Activated CD4-positive, alpha-beta T cell treated with anti-CD3 and anti-CD28 coated beads for 36 hours (primary cell): ENCODE data around the gene RPL3. TPM values are rescaled to one million over a fixed set of nuclear protein-coding genes. Genes with fewer than 3 reads are reported as not detected.
A peak's percentile ranks its signal among the peaks of the same experiment; 100 is the strongest.

Experiments used
- ATAC-seq: fragments of 200-7000 bp; cut with Tn5 transposase; one replicate; pipeline ENCODE4 v1.10.0; 2021; ENCODE audit warnings: mild to moderate bottlenecking, moderate library complexity
- CTCF ChIA-PET: fragments of 350-600 bp; sonication (Branson Sonifier 250); formaldehyde crosslinking; loops from one replicate; lab custom pipeline; 2021; ENCODE audit warnings: antibody characterized with exemption; lab: Charles Lee
- POLR2A ChIA-PET: fragments of 350-600 bp; sonication (Branson Sonifier 250); formaldehyde crosslinking; loops from one replicate; lab custom pipeline; 2021; ENCODE audit warnings: antibody characterized with exemption, inconsistent platforms; lab: Charles Lee
- DNase-seq: peaks from one replicate; pipeline ENCODE4 v3.0.0-alpha.2; 2020
- H3K27ac Mint-ChIP-seq: one replicate; pipeline ENCODE4 v1.8.0; 2021; ENCODE audit warnings: mixed read lengths
- H3K27me3 Mint-ChIP-seq: one replicate; pipeline ENCODE4 v1.8.0; 2021; ENCODE audit warnings: mixed read lengths
- H3K36me3 Mint-ChIP-seq: one replicate; pipeline ENCODE4 v1.8.0; 2021; ENCODE audit warnings: low read depth, mixed read lengths
- H3K4me1 Mint-ChIP-seq: one replicate; pipeline ENCODE4 v1.8.0; 2021; ENCODE audit warnings: mixed read lengths
- H3K4me3 Mint-ChIP-seq: one replicate; pipeline ENCODE4 v1.8.0; 2021; ENCODE audit warnings: mild to moderate bottlenecking, moderate library complexity, mixed read lengths
- H3K9me3 Mint-ChIP-seq: one replicate; pipeline ENCODE4 v1.8.0; 2021; ENCODE audit warnings: low read depth, mixed read lengths
- intact Hi-C, 2 experiments: fragments of 100-400 bp; cut with DNase I in 1 of 2; cut with micrococcal nuclease in 1 of 2; formaldehyde crosslinking; loops; one replicate each; pipeline versions ENCODE4 v1.14.2 to v1.15.1; 2022 to 2024; cut with DNase I, micrococcal nuclease
- total RNA-seq, 2 experiments: library from RNA; stranded (reverse); gene quantifications; one replicate each; pipeline ENCODE4 v1.2.3, GENCODE V29; 2021

RPL3 gene
- total RNA-seq, 2 experiments from 2014 or later = 2,519 to 3,155 TPM

- CTCF ChIA-PET = interaction anchor here (0.6 kb wide), 1 partner anchor 15 kb away, joined by 3 read pairs; no protein-coding TSS in a partner anchor
- DNase-seq (no peak), ATAC-seq (no peak)
- POLR2A ChIA-PET = no interaction called here
- H3K4me3 Mint-ChIP-seq = no peak overlapping the region
- intact Hi-C loops = no loop called here
- H3K27ac Mint-ChIP-seq = no peak overlapping the region
- peaks cover 3% of the 10 kb centered on the region for H3K4me1 Mint-ChIP-seq
- H3K27me3 Mint-ChIP-seq = peaks cover 4% of the 10 kb centered on the region
- H3K9me3 Mint-ChIP-seq = no peaks in the 10 kb centered on the region
- H3K36me3 Mint-ChIP-seq = no peaks in the 10 kb centered on the region
Measured at GRCh38 chr22:39289975-39290720, 29.3 kb downstream of the RPL3 start.

GRCh38 chr22:39289533-39289932 lies 29.9 kb downstream of the RPL3 start:
- Mint-ChIP-seq H3K4me3 (no peak overlapping the region), H3K36me3 (no peaks in the 10 kb centered on the region), H3K27me3 (peaks cover 4% of the 10 kb centered on the region), H3K27ac (no peak overlapping the region), H3K9me3 (no peaks in the 10 kb centered on the region), H3K4me1 (peaks cover 3% of the 10 kb centered on the region)
- intact Hi-C loops = no loop called here
- DNase-seq = no peak
- no peak for ATAC-seq
- ChIA-PET POLR2A (no interaction called here), CTCF (interaction anchor here (0.6 kb wide), 1 partner anchor 14 kb away, joined by 3 read pairs; no protein-coding TSS in a partner anchor)

DNA sequence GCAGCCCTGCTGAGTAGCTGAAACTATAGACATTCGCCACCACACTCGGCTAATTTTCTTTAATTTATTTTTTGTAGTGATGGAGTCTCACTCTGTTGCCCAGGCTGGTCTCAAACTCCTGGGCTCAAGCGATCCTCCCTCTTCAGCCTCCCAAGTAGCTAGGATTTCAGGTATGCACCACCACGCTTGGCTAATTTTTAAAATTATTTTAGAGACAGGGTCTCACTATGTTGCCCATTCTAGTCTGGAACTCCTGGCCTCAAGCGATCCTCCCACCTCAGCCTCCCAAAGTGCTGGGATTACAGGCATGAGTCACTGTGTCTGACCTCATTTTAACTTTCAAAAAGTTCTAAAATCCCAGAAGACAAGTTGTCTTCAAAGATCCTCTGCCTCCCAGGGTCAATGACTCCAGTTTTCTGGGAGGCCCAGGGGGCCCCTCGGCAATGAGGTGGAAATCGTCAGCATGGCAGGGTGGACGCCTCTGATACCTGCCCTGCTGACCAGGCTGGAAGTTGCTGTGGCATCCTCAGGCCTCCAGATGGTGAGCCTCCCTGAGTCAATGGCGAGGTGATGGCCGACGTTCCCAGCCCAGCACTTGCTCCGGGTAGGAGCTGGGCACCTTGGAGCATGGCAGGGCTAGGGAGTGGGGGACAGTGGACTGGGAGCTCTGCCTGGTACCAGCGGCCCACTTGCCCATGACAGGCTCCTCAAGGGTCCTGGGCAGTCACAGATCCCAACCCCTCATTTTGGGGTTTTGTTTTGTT lies 31.1 kb downstream of the RPL3 start:
- H3K27ac Mint-ChIP-seq = no peak overlapping the region
- peaks cover 3% of the 10 kb centered on the region for H3K4me1 Mint-ChIP-seq
- H3K4me3 Mint-ChIP-seq = no peak overlapping the region
- ChIA-PET CTCF (interaction anchor here (1.6 kb wide), 1 partner anchor 98 kb away, joined by 4 read pairs; no protein-coding TSS in a partner anchor), POLR2A (interaction anchor here (0.6 kb wide), 1 partner anchor 150 kb away, joined by 5 read pairs; no protein-coding TSS in a partner anchor)
- H3K9me3 Mint-ChIP-seq = no peaks in the 10 kb centered on the region
- H3K36me3 Mint-ChIP-seq = no peaks in the 10 kb centered on the region
- no peak for ATAC-seq
- peaks cover 4% of the 10 kb centered on the region for H3K27me3 Mint-ChIP-seq
- intact Hi-C loops = no loop called here
- no peak for DNase-seq

DNA sequence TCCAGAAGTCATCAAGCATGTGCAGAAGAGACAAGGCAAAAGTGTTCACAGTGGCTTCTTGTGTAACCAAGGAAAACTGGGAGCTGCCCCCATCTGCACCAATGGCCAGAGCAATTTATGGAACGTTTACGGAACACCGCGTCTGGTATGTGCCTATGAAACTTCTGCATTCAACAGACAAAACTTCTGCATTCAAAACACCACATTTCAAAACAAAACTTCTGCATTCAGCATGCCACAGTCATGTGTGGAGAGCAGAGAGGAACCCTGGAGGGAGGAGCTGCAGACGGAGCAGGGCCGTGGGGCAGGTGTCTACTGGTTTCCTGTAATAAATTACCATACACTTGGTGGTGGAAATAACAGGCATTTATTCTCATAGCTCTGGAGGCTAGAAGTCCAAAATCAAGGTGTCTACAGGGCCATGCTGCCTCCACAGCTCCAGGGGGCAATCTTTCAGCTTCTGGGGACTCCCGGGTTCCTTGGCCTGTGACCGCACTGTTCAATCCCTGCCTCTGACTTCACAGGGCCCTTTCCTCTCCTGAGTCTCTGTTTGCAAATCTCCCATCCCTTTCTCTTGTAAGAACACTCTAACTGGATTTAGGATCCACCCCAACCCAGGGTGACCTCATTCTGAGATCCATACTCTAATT lies 32.2 kb downstream of the RPL3 start:
- no peaks in the 10 kb centered on the region for H3K36me3 Mint-ChIP-seq
- CTCF ChIA-PET = interaction anchor here (0.6 to 1.6 kb wide), 4 partner anchors 34 to 116 kb away, joined by 3 to 4 read pairs (median 4); no protein-coding TSS in a partner anchor

GRCh38 chr22:39284983-39285382 lies 34.4 kb downstream of the RPL3 start:
- ATAC-seq = no peak
- DNase-seq = no peak
- ChIA-PET POLR2A (no interaction called here), CTCF (no interaction called here)
- Mint-ChIP-seq H3K27me3 (peaks cover 4% of the 10 kb centered on the region), H3K27ac (no peak overlapping the region), H3K36me3 (no peaks in the 10 kb centered on the region), H3K9me3 (no peaks in the 10 kb centered on the region), H3K4me1 (peaks cover 3% of the 10 kb centered on the region), H3K4me3 (no peak overlapping the region)
- intact Hi-C loops = no loop called here

More for the DNA sequence above, 32.2 kb downstream of the RPL3 start:
- no peak for DNase-seq
- intact Hi-C loops = no loop called here
- H3K27me3 Mint-ChIP-seq = peaks cover 4% of the 10 kb centered on the region
- H3K4me3 Mint-ChIP-seq = no peak overlapping the region
- peaks cover 3% of the 10 kb centered on the region for H3K4me1 Mint-ChIP-seq
- no peak overlapping the region for H3K27ac Mint-ChIP-seq
- peak; percentile 30 for ATAC-seq
- POLR2A ChIA-PET = interaction anchor here (0.6 kb wide), 1 partner anchor 32 kb away, joined by 3 read pairs; the partner anchor contains the start of gene RPL3
- H3K9me3 Mint-ChIP-seq = no peaks in the 10 kb centered on the region

- intact Hi-C loops = no loop called here
- DNase-seq = no peak
- peaks cover 4% of the 10 kb centered on the region for H3K27me3 Mint-ChIP-seq
- ChIA-PET CTCF (no interaction called here), POLR2A (interaction anchor here (0.5 kb wide), 1 partner anchor 707 kb away, joined by 3 read pairs; no protein-coding TSS in a partner anchor)
- no peaks in the 10 kb centered on the region for H3K36me3 Mint-ChIP-seq
- H3K4me1 Mint-ChIP-seq = peaks cover 3% of the 10 kb centered on the region
- no peak for ATAC-seq
- H3K4me3 Mint-ChIP-seq = no peak overlapping the region
- no peak overlapping the region for H3K27ac Mint-ChIP-seq
- no peaks in the 10 kb centered on the region for H3K9me3 Mint-ChIP-seq
Measured at GRCh38 chr22:39284142-39284980, 35.1 kb downstream of the RPL3 start.

GRCh38 chr22:39283322-39284141 lies 35.9 kb downstream of the RPL3 start:
- Mint-ChIP-seq H3K36me3 (no peaks in the 10 kb centered on the region), H3K4me3 (no peak overlapping the region), H3K27ac (no peak overlapping the region), H3K9me3 (no peaks in the 10 kb centered on the region), H3K27me3 (peaks cover 4% of the 10 kb centered on the region), H3K4me1 (peaks cover 3% of the 10 kb centered on the region)
- ChIA-PET CTCF (interaction anchor here (0.9 kb wide), 1 partner anchor 14 kb away, joined by 3 read pairs; no protein-coding TSS in a partner anchor), POLR2A (interaction anchor here (0.5 kb wide), 1 partner anchor 708 kb away, joined by 3 read pairs; no protein-coding TSS in a partner anchor)
- DNase-seq (no peak), ATAC-seq (no peak)
- intact Hi-C loops = no loop called here

DNA sequence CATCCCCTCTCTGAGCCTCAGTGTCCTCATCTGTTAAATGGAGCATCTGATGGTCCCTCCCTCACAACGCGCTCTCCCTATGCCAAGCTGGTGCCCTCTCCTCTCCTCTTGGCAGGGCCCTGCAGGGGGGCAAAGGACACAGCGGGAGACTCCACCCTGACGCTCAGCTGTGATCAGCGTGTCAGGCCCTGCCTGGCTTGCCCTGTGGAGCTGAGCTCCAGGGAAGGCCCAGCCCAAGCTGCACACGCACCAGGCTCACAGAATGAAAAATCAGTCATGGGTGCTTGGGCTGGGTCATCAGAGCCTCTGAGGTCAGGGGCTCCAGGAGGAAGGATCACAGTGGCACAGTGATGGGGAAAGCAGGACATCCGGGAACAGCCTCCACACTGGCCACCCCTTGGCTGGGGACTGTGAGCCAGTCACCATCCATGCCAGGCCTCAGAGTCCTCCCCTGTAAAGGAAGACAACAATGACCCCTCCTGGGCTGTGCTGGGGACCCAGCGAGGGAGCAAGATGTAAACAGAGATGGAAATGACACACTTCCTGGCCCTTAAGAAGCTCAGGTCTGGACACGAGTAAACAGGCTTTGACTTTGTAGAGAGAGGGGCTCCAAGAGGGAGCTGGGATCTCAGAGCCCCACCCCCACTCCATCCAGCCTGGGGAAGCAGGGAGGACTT lies 36.6 kb downstream of the RPL3 start:
- ATAC-seq (no peak), DNase-seq (no peak)
- POLR2A ChIA-PET = no interaction called here
- Mint-ChIP-seq H3K27ac (no peak overlapping the region), H3K4me3 (no peak overlapping the region), H3K4me1 (peaks cover 3% of the 10 kb centered on the region), H3K36me3 (no peaks in the 10 kb centered on the region), H3K9me3 (no peaks in the 10 kb centered on the region), H3K27me3 (peaks cover 4% of the 10 kb centered on the region)
- CTCF ChIA-PET = interaction anchor here (0.9 kb wide), 1 partner anchor 15 kb away, joined by 3 read pairs; no protein-coding TSS in a partner anchor
- intact Hi-C loops = no loop called here

GRCh38 chr22:39281126-39281525 lies 38.3 kb downstream of the RPL3 start:
- Mint-ChIP-seq H3K36me3 (no peaks in the 10 kb centered on the region), H3K27ac (no peak overlapping the region), H3K27me3 (peaks cover 5% of the 10 kb centered on the region), H3K4me1 (no peaks in the 10 kb centered on the region), H3K9me3 (peaks cover 6% of the 10 kb centered on the region), H3K4me3 (no peak overlapping the region)
- ChIA-PET POLR2A (no interaction called here), CTCF (no interaction called here)
- ATAC-seq (no peak), DNase-seq (no peak)
- intact Hi-C loops = no loop called here

DNA sequence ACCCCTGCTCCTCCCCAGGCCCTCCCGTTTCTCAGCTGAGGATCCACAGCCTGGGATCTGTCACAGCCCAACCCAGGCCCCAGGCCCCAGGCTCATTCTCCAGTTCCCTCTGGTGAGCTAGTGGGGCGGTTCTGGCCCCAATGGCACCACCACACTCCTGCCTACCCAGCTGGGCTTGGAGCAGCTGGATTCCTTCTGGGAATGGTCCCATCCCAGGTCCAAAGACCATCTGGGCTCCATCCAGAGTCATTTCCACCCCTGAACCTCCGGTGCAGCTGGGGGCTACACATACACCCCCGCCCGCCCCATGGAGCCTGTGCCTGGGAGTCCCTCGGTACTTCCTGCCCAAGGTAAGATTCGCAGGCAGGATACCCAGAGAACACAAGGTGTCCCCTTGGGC lies 39.2 kb downstream of the RPL3 start:
- Mint-ChIP-seq H3K27me3 (peaks cover 8% of the 10 kb centered on the region), H3K9me3 (peaks cover 6% of the 10 kb centered on the region), H3K4me1 (no peaks in the 10 kb centered on the region), H3K4me3 (no peak overlapping the region), H3K36me3 (no peaks in the 10 kb centered on the region), H3K27ac (no peak overlapping the region)
- intact Hi-C loops = no loop called here
- DNase-seq (no peak), ATAC-seq (no peak)
- POLR2A ChIA-PET = no interaction called here
- CTCF ChIA-PET = no interaction called here
